Suprapubic skin (tissue), 4 donors: ENCODE data around the gene PEX11A. TPM values are rescaled to one million over a fixed set of nuclear protein-coding genes. Genes with fewer than 3 reads are reported as not detected.

Experiments used
- DNase-seq, 2 donors: peaks; one replicate each; pipeline ENCODE4 v3.0.0-alpha.2; 2019; ENCODE audit warnings: low spot score in 2 of 2
- H3K27ac ChIP-seq: fragments of 200-600 bp; sonication (generic); one replicate; pipeline ENCODE4 v1.5.1; 2019
- H3K27me3 ChIP-seq: fragments of 200-600 bp; sonication (generic); one replicate; pipeline ENCODE4 v1.5.1; 2019
- H3K36me3 ChIP-seq: fragments of 200-600 bp; sonication (generic); one replicate; pipeline ENCODE4 v1.5.1; 2019
- H3K4me1 ChIP-seq: fragments of 200-600 bp; sonication (generic); one replicate; pipeline ENCODE4 v1.5.1; 2019
- H3K4me3 ChIP-seq: fragments of 200-600 bp; sonication (generic); one replicate; pipeline ENCODE4 v1.5.1; 2019; ENCODE audit warnings: mild to moderate bottlenecking
- H3K9me3 ChIP-seq: fragments of 200-600 bp; sonication (generic); one replicate; pipeline ENCODE4 v1.5.1; 2019
- CTCF ChIP-seq, 2 donors: fragments of 200-600 bp in 1 of 2; fragments of 450-650 bp in 1 of 2; sonication (generic) in 1 of 2; IDR thresholded peaks; one replicate each; pipeline ENCODE4 v1.5.1; 2016 to 2019; ENCODE audit warnings: antibody characterized with exemption in 2 of 2, mild to moderate bottlenecking in 1 of 2, moderate library complexity in 1 of 2
- EP300 ChIP-seq: sonication (generic); formaldehyde crosslinking; IDR thresholded peaks from one replicate; pipeline ENCODE4 v1.6.1; 2017; ENCODE audit warnings: antibody characterized with exemption
- POLR2A ChIP-seq, 2 donors: fragments of 450-650 bp; IDR thresholded peaks; one replicate each; pipeline ENCODE4 v1.6.1; 2017; ENCODE audit warnings: antibody characterized with exemption in 2 of 2, mild to moderate bottlenecking in 2 of 2, moderate library complexity in 2 of 2
- POLR2AphosphoS5 ChIP-seq, 3 donors: sonication (generic); formaldehyde crosslinking; IDR thresholded peaks; one replicate each; pipeline ENCODE4 v1.6.1; 2017; ENCODE audit warnings: antibody characterized with exemption in 3 of 3
- WGBS: methylation state at CpG from one replicate; pipeline ENCODE4 v1.1.5; 2018; 5-methylcytosine and 5-hydroxymethylcytosine counted together
- total RNA-seq, 4 donors: library from RNA; depleted of rRNA; stranded (reverse); fragments of >200 nt; gene quantifications; one replicate each; pipeline ENCODE4 v1.1.0, GENCODE V29; 2016

Gene PEX11A
- total RNA-seq, 4 donors from 2014 or later = 7.9 to 16.9 (median 10.6) TPM

- no peaks in the 10 kb centered on the region for H3K27me3 ChIP-seq
- H3K4me1 ChIP-seq = no peaks in the 10 kb centered on the region
- no peaks in the 10 kb centered on the region for H3K9me3 ChIP-seq
- TF ChIP-seq POLR2AphosphoS5 (IDR thresholded peaks at IDR 0.05) (no peak), CTCF (IDR thresholded peaks at IDR 0.05) (no peak), POLR2A (IDR thresholded peaks at IDR 0.05) (no peak), EP300 (no peak)
- H3K27ac ChIP-seq = no peak overlapping the region
- WGBS = 92% methylated on average over 22 of the region's 23 CpGs
- DNase-seq = peak in 1 of 2 donors; percentile 56
- H3K36me3 ChIP-seq = peaks cover 45% of the 10 kb centered on the region
- H3K4me3 ChIP-seq = no peak overlapping the region
Measured at GRCh38 chr15:89633585-89633984, 57.0 kb downstream of the PEX11A start.

- H3K4me1 ChIP-seq = no peaks in the 10 kb centered on the region
- H3K9me3 ChIP-seq = no peaks in the 10 kb centered on the region
- peak in 1 of 2 donors; percentile 53 for DNase-seq
- H3K27me3 ChIP-seq = no peaks in the 10 kb centered on the region
- TF ChIP-seq EP300 = no peak
- TF ChIP-seq POLR2AphosphoS5 (IDR thresholded peaks at IDR 0.05) = no peak
- no peak for TF ChIP-seq POLR2A (IDR thresholded peaks at IDR 0.05)
- no peak for TF ChIP-seq CTCF (IDR thresholded peaks at IDR 0.05)
- WGBS = 96% methylated on average over 16 of the region's 18 CpGs
- no peak overlapping the region for H3K27ac ChIP-seq
- H3K36me3 ChIP-seq = peaks cover 53% of the 10 kb centered on the region
- no peak overlapping the region for H3K4me3 ChIP-seq
Measured at GRCh38 chr15:89632563-89633430, 57.8 kb downstream of the PEX11A start.

- Histone ChIP-seq H3K4me1 (no peaks in the 10 kb centered on the region), H3K4me3 (no peak overlapping the region), H3K36me3 (peaks cover 58% of the 10 kb centered on the region), H3K27me3 (no peaks in the 10 kb centered on the region), H3K9me3 (no peaks in the 10 kb centered on the region), H3K27ac (no peak overlapping the region)
- DNase-seq = peak in 1 of 2 donors; percentile 49
- WGBS = 92% methylated on average over 10 of the region's 10 CpGs
- TF ChIP-seq POLR2A (IDR thresholded peaks at IDR 0.05) (no peak), EP300 (no peak), CTCF (IDR thresholded peaks at IDR 0.05) (no peak), POLR2AphosphoS5 (IDR thresholded peaks at IDR 0.05) (no peak)
Measured at GRCh38 chr15:89631902-89632264, 58.7 kb downstream of the PEX11A start.

Other genes starting within 250 kb of the PEX11A start
- gene RHCG, start 194.2 kb downstream of the PEX11A start, total RNA-seq = 10 to 100 TPM; 18.6 to 24.2 (median 20.8) TPM
- gene TICRR, start 115.3 kb downstream of the PEX11A start, total RNA-seq = 1 to 10 TPM in 2 of 4 donors, under 1 TPM in 2; 0.76 to 1.5 (median 0.99) TPM
- 1 to 10 TPM in 3 of 4 donors, under 1 TPM in 1; 0.79 to 1.9 (median 1.8) TPM for gene KIF7, start 35.3 kb downstream of the PEX11A start, total RNA-seq
- gene PLIN1, start 11.4 kb downstream of the PEX11A start, total RNA-seq = 10 to 100 TPM; 17.7 to 52.4 (median 35.9) TPM
- under 1 TPM in 1 of 4 donors, not detected in 3; 0.31 TPM for gene WDR93, start 57 bp upstream of the PEX11A start, total RNA-seq
- 1 to 10 TPM in 2 of 4 donors, under 1 TPM in 2; 0.49 to 1.9 (median 0.89) TPM for gene MESP1, start 60.5 kb upstream of the PEX11A start, total RNA-seq
- gene MESP2, start 85.6 kb upstream of the PEX11A start, total RNA-seq = 1 to 10 TPM in 1 of 4 donors, not detected in 3; 1.1 TPM
- gene ANPEP, start 124.1 kb upstream of the PEX11A start, total RNA-seq = 10 to 100 TPM; 14.2 to 25.1 (median 19.0) TPM
- gene AP3S2, start 203.2 kb upstream of the PEX11A start, total RNA-seq = 10 to 100 TPM; 15.5 to 70.4 (median 28.4) TPM
- 10 to 100 TPM; 12.0 to 24.8 (median 16.6) TPM for gene ARPIN, start 222.2 kb upstream of the PEX11A start, total RNA-seq